Osteocyte (in vitro differentiated cells): ENCODE results near the gene GUCA2A. TPM values are rescaled to one million over a fixed set of nuclear protein-coding genes. Genes with fewer than 3 reads are reported as not detected.

Experiments
- DNase-seq: peaks from one replicate; pipeline ENCODE4 v3.0.0; 2021; ENCODE audit warnings: mixed read lengths; ENCODE audit not compliant: unreplicated experiment; ENCODE audit errors: extremely low spot score
- H3K27ac Mint-ChIP-seq: one replicate; pipeline ENCODE4 v1.8.0; 2021; ENCODE audit warnings: mild to moderate bottlenecking, mixed read lengths; ENCODE audit not compliant: unreplicated experiment
- H3K27me3 Mint-ChIP-seq: one replicate; pipeline ENCODE4 v1.8.0; 2021; ENCODE audit warnings: mixed read lengths; ENCODE audit not compliant: unreplicated experiment
- H3K36me3 Mint-ChIP-seq: one replicate; pipeline ENCODE4 v1.8.0; 2021; ENCODE audit warnings: mixed read lengths; ENCODE audit not compliant: unreplicated experiment
- H3K4me1 Mint-ChIP-seq: one replicate; pipeline ENCODE4 v1.8.0; 2021; ENCODE audit warnings: mixed read lengths; ENCODE audit not compliant: unreplicated experiment
- H3K4me3 Mint-ChIP-seq: one replicate; pipeline ENCODE4 v1.8.0; 2021; ENCODE audit warnings: mild to moderate bottlenecking, moderate library complexity, mixed read lengths; ENCODE audit not compliant: unreplicated experiment
- H3K9me3 Mint-ChIP-seq: one replicate; pipeline ENCODE4 v1.8.0; 2021; ENCODE audit warnings: mixed read lengths; ENCODE audit not compliant: unreplicated experiment
- total RNA-seq: library from RNA; stranded (reverse); gene quantifications from 2 replicates; pipeline ENCODE4 v1.2.1, GENCODE V29; 2021
- TF ChIP-seq, protein P1 (sequence below): fragments of 200-600 bp; sonication (generic); IDR thresholded peaks from 2 replicates; pipeline ENCODE4 v1.5.0; 2021; ENCODE audit warnings: antibody characterized with exemption, mild to moderate bottlenecking, moderate library complexity

The GUCA2A gene
- total RNA-seq, 1 donor from 2014 or later = not detected

GRCh38 chr1:42150651-42151050, 13.9 kb downstream of the GUCA2A start:
- no peak overlapping the region for H3K4me3 Mint-ChIP-seq
- DNase-seq = no peak
- no peaks in the 10 kb centered on the region for H3K36me3 Mint-ChIP-seq
- no peaks in the 10 kb centered on the region for H3K4me1 Mint-ChIP-seq
- peaks cover 20% of the 10 kb centered on the region for H3K27me3 Mint-ChIP-seq
- TF ChIP-seq, protein P1, sequence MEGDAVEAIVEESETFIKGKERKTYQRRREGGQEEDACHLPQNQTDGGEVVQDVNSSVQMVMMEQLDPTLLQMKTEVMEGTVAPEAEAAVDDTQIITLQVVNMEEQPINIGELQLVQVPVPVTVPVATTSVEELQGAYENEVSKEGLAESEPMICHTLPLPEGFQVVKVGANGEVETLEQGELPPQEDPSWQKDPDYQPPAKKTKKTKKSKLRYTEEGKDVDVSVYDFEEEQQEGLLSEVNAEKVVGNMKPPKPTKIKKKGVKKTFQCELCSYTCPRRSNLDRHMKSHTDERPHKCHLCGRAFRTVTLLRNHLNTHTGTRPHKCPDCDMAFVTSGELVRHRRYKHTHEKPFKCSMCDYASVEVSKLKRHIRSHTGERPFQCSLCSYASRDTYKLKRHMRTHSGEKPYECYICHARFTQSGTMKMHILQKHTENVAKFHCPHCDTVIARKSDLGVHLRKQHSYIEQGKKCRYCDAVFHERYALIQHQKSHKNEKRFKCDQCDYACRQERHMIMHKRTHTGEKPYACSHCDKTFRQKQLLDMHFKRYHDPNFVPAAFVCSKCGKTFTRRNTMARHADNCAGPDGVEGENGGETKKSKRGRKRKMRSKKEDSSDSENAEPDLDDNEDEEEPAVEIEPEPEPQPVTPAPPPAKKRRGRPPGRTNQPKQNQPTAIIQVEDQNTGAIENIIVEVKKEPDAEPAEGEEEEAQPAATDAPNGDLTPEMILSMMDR = no peak
- H3K27ac Mint-ChIP-seq = no peak overlapping the region
- no peaks in the 10 kb centered on the region for H3K9me3 Mint-ChIP-seq

GRCh38 chr1:42148166-42148565, 16.4 kb downstream of the GUCA2A start:
- no peaks in the 10 kb centered on the region for H3K36me3 Mint-ChIP-seq
- no peak overlapping the region for H3K27ac Mint-ChIP-seq
- no peak for DNase-seq
- H3K9me3 Mint-ChIP-seq = no peaks in the 10 kb centered on the region
- no peaks in the 10 kb centered on the region for H3K4me1 Mint-ChIP-seq
- TF ChIP-seq, protein P1 = no peak
- peaks cover 26% of the 10 kb centered on the region for H3K27me3 Mint-ChIP-seq
- no peak overlapping the region for H3K4me3 Mint-ChIP-seq

GRCh38 chr1:42146626-42147320, 17.8 kb downstream of the GUCA2A start:
- H3K4me1 Mint-ChIP-seq = no peaks in the 10 kb centered on the region
- TF ChIP-seq, protein P1 = peak; percentile 81
- H3K36me3 Mint-ChIP-seq = no peaks in the 10 kb centered on the region
- peak; percentile 85 for DNase-seq
- H3K27ac Mint-ChIP-seq = no peak overlapping the region
- peaks cover 32% of the 10 kb centered on the region for H3K27me3 Mint-ChIP-seq
- H3K9me3 Mint-ChIP-seq = no peaks in the 10 kb centered on the region
- no peak overlapping the region for H3K4me3 Mint-ChIP-seq

DNA sequence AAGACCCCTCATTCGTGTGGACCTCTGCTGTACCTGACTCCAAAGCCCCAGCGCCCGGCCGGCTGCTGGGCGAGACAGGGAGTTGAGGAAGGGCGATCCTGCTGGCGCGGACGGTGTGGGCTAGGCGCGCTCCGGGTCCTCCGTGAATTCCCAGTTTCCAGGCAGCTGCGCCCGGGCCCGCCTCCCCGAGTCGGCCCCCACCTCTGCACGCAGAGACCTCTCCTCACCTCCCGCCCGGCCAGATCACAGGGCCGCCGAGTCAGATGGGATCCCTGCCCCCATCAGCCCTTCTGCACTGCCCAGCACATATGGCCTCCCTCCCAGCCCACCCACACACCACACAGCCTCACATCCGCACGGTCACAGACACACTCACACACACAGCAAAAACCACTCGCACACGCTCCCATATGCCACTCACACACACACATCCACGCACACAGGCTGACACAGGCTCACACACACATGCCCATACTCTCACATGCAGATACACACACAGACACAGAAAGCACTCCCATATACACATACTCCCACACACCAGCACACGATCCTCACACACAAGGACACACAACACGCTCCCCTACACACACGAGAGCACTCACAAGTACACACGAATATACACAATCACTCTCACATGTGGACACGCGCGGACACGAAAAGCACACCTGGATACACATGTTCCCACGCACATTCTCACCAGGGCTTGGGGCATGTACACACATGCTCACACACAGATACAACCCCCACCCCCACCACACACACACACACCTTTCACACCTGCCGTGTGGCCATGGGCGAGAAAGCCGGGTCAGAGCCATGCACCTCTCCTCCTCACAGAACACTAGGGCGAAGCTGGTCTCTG, 18.6 kb downstream of the GUCA2A start:
- TF ChIP-seq, protein P1 = no peak
- no peak overlapping the region for H3K4me3 Mint-ChIP-seq
- H3K9me3 Mint-ChIP-seq = no peaks in the 10 kb centered on the region
- peak; percentile 80 for DNase-seq
- peaks cover 29% of the 10 kb centered on the region for H3K27me3 Mint-ChIP-seq
- no peak overlapping the region for H3K27ac Mint-ChIP-seq
- H3K4me1 Mint-ChIP-seq = no peaks in the 10 kb centered on the region
- no peaks in the 10 kb centered on the region for H3K36me3 Mint-ChIP-seq

DNA sequence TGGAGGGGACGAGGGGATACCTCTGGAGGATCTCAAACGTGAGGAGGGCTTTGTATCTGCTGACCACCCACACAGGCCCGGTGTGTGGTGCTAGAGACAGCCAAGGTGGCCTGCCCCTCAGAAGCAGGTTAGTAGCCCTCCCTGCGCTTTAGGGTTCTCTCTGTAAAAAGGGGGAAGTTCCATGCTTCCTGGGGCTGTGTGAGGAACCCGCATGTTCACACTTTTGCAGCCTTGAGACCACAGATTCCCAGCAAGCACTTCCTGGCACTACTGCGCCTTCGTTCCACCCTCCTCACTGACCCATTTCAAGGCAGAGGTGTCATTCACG, 19.2 kb downstream of the GUCA2A start:
- TF ChIP-seq, protein P1 = no peak
- Mint-ChIP-seq H3K9me3 (no peaks in the 10 kb centered on the region), H3K27ac (no peak overlapping the region), H3K4me1 (no peaks in the 10 kb centered on the region), H3K4me3 (no peak overlapping the region), H3K27me3 (peaks cover 26% of the 10 kb centered on the region), H3K36me3 (no peaks in the 10 kb centered on the region)
- DNase-seq = peak; percentile 59
